Fibroblast of lung (primary cell): Measurements from ENCODE around the gene TTLL11. TPM values are rescaled to one million over a fixed set of nuclear protein-coding genes. Genes with fewer than 3 reads are reported as not detected.
"Not testable (repeated sequence)": the region's sequence is repeated elsewhere in the genome, so short reads cannot be mapped to it uniquely, and the experiment has no call there.

Experiments used
- DNase-seq, 2 donors: peaks; one replicate each; pipeline versions ENCODE4 v3.0.0 to v3.0.0-alpha.2; 2010; ENCODE audit warnings: low read depth in 2 of 2
- H2AFZ ChIP-seq: 2 replicates; pipeline ENCODE4 v1.5.1; 2012; ENCODE audit warnings: low read length, control low read depth, inconsistent platforms
- H3K27ac ChIP-seq: 2 replicates; pipeline ENCODE4 v1.5.1; 2011; ENCODE audit warnings: low read length, control low read depth; ENCODE audit not compliant: insufficient read depth
- H3K27me3 ChIP-seq: 2 replicates; pipeline ENCODE4 v1.5.1; 2011; ENCODE audit warnings: mild to moderate bottlenecking, low read length; ENCODE audit not compliant: control insufficient read depth, insufficient read depth
- H3K36me3 ChIP-seq: 2 replicates; pipeline ENCODE4 v1.5.1; 2011; ENCODE audit warnings: low read length; ENCODE audit not compliant: control insufficient read depth, insufficient read depth
- H3K4me1 ChIP-seq: 2 replicates; pipeline ENCODE4 v1.5.1; 2011; ENCODE audit warnings: low read length; ENCODE audit not compliant: control insufficient read depth, insufficient read depth; ENCODE audit errors: extremely low read depth
- H3K4me2 ChIP-seq: 2 replicates; pipeline ENCODE4 v1.5.1; 2011; ENCODE audit warnings: low read length, control low read depth; ENCODE audit not compliant: insufficient read depth; ENCODE audit errors: extremely low read depth
- H3K4me3 ChIP-seq, 4 experiments: fragments of 200-600 bp in 1 of 4; sonication (generic) in 1 of 4; replicated peaks in 1 of 4; 2 replicates each; pipeline ENCODE4 v1.5.1; 2011 to 2016; ENCODE audit warnings: low read length in 4 of 4, low read depth in 3 of 4, mild to moderate bottlenecking in 3 of 4, control low read depth in 2 of 4, inconsistent platforms in 1 of 4, mixed read lengths in 1 of 4; ENCODE audit not compliant: insufficient read depth in 1 of 4; ENCODE audit errors: control extremely low read depth in 1 of 4
- H3K79me2 ChIP-seq: 2 replicates; pipeline ENCODE4 v1.5.1; 2012; ENCODE audit warnings: mild to moderate bottlenecking, low read length, inconsistent platforms; ENCODE audit not compliant: control insufficient read depth, insufficient read depth
- H3K9ac ChIP-seq: 2 replicates; pipeline ENCODE4 v1.5.1; 2011; ENCODE audit warnings: mild to moderate bottlenecking, low read length, control low read depth; ENCODE audit not compliant: insufficient read depth
- H3K9me3 ChIP-seq: 2 replicates; pipeline ENCODE4 v1.5.1; 2012; ENCODE audit warnings: low read depth, low read length; ENCODE audit not compliant: control insufficient read depth, insufficient read depth
- H4K20me1 ChIP-seq: 2 replicates; pipeline ENCODE4 v1.5.1; 2011; ENCODE audit warnings: low read length; ENCODE audit not compliant: control insufficient read depth, insufficient read depth; ENCODE audit errors: extremely low read depth
- EZH2 ChIP-seq: IDR thresholded peaks from 2 replicates; pipeline ENCODE4 v1.5.1; 2012; ENCODE audit warnings: low read length, control low read depth, mild to moderate bottlenecking; ENCODE audit errors: missing control alignments
- polyA plus RNA-seq, 2 donors: library from polyadenylated mRNA; depleted of rRNA in 1 of 2; stranded (reverse) in 1 of 2; unstranded in 1 of 2; fragments of >200 nt; gene quantifications; 2 replicates each; pipeline ENCODE4 v1.2.1, GENCODE V29; 2011 to 2012; ENCODE audit warnings: missing spikeins in 1 of 2
- total RNA-seq: library from RNA; depleted of rRNA; stranded (reverse); fragments of >200 nt; gene quantifications from 2 replicates; pipeline ENCODE4 v1.2.1, GENCODE V29; 2014
- TF ChIP-seq, protein P1 (sequence below), 2 donors: IDR thresholded peaks in 1 of 2; conservative IDR thresholded peaks in 1 of 2; 1 replicate in 1 of 2; 2 replicates in 1 of 2; pipeline ENCODE4 v1.5.1; 2011 to 2012; ENCODE audit warnings: low read length in 2 of 2, control low read depth in 1 of 2, inconsistent platforms in 1 of 2, low read depth in 1 of 2, mild to moderate bottlenecking in 1 of 2

Gene TTLL11
- total and polyA plus RNA-seq, 2 donors (not counting 1 experiment from before 2014, with no cell fraction given), result 3.9 to 4.8 TPM

DNA sequence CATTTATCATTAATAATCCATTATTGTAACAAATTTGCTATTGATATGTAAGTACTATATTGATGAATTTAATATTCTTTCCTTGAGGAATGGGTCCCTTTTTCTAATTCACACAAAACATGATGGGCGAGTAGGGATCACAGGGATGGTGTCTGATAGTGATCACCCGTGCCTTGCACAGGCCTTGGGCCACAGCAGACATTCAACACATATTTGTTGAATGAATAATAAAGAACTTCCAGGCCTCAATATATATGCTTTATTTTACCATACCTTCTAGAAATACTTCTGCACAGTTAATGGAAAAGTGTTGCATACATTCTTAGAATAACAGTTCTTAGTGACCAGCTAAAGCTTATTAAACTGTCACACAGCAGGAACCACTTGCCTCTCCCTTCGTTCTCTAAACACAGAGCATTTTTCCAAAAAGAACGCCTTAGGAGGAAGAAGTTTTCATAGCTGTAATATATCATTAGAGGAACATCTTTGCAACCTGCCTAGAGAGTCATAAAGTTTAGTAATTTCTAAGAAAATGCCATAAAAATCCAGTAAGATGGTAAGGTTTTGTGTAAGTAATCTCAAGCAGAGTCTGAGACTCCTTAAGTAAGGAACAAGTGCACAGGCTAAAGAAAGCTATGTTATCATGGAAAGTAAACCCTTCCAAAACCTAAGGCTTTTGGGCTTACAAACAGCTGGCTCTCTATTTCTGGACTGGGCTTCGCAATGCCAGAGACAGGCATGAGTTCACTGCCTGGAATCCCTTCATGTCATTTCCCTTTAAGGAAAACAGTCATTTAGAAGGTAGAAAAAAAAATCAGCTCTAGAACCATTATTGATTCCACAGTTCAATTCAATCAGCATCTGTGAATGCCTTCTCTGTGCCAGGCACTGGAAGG, 17.7 kb downstream of the TTLL11 start:
- no peak overlapping the region for H3K4me2 ChIP-seq
- H4K20me1 ChIP-seq, result no peaks in the 10 kb centered on the region
- no peak overlapping the region for H2AFZ ChIP-seq
- H3K36me3 ChIP-seq, result no peaks in the 10 kb centered on the region
- no peaks in the 10 kb centered on the region for H3K4me1 ChIP-seq
- TF ChIP-seq, protein P1, sequence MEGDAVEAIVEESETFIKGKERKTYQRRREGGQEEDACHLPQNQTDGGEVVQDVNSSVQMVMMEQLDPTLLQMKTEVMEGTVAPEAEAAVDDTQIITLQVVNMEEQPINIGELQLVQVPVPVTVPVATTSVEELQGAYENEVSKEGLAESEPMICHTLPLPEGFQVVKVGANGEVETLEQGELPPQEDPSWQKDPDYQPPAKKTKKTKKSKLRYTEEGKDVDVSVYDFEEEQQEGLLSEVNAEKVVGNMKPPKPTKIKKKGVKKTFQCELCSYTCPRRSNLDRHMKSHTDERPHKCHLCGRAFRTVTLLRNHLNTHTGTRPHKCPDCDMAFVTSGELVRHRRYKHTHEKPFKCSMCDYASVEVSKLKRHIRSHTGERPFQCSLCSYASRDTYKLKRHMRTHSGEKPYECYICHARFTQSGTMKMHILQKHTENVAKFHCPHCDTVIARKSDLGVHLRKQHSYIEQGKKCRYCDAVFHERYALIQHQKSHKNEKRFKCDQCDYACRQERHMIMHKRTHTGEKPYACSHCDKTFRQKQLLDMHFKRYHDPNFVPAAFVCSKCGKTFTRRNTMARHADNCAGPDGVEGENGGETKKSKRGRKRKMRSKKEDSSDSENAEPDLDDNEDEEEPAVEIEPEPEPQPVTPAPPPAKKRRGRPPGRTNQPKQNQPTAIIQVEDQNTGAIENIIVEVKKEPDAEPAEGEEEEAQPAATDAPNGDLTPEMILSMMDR (conservative IDR thresholded peaks at IDR 0.05 in 1 of 2, IDR thresholded peaks at IDR 0.05 in 1 of 2; ENCODE audit: low read depth in 1 of 2, low read length in 2 of 2), result no peak
- TF ChIP-seq EZH2, result no peak
- no peak for DNase-seq
- no peak overlapping the region for H3K27ac ChIP-seq
- H3K9ac ChIP-seq, result no peak overlapping the region
- no peaks in the 10 kb centered on the region for H3K79me2 ChIP-seq
- H3K27me3 ChIP-seq, result no peaks in the 10 kb centered on the region
- H3K4me3 ChIP-seq, result no peak overlapping the region
- H3K9me3 ChIP-seq, result no peaks in the 10 kb centered on the region

DNA sequence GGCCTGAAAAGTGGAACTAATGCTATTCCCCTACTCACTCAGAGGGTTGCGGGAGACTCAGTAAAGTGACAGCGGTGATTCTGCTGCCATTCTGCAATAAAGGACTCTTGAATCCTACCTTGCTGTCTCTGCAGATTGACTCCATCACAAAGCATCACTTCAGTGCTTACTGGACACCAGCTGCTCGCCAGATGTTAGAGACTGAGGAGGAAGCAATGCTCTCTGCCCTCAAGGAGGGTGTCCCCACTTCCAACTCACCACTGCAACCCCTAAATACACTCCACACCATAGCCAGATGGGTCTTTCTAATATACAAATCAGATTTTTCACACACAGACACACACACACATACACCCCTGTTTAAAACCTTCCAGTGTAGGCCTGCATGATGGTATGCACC, 21.4 kb downstream of the TTLL11 start:
- no peak overlapping the region for H3K4me2 ChIP-seq
- H3K36me3 ChIP-seq, result no peaks in the 10 kb centered on the region
- no peak for DNase-seq
- no peaks in the 10 kb centered on the region for H3K27me3 ChIP-seq
- H3K27ac ChIP-seq, result no peak overlapping the region
- H3K4me3 ChIP-seq, result no peak overlapping the region
- no peaks in the 10 kb centered on the region for H3K79me2 ChIP-seq
- no peaks in the 10 kb centered on the region for H3K9me3 ChIP-seq
- TF ChIP-seq EZH2, result no peak
- TF ChIP-seq, protein P1 (conservative IDR thresholded peaks at IDR 0.05 in 1 of 2, IDR thresholded peaks at IDR 0.05 in 1 of 2; ENCODE audit: low read depth in 1 of 2, low read length in 2 of 2), result no peak
- no peaks in the 10 kb centered on the region for H3K4me1 ChIP-seq
- no peak overlapping the region for H2AFZ ChIP-seq
- no peak overlapping the region for H3K9ac ChIP-seq
- H4K20me1 ChIP-seq, result no peaks in the 10 kb centered on the region

DNA sequence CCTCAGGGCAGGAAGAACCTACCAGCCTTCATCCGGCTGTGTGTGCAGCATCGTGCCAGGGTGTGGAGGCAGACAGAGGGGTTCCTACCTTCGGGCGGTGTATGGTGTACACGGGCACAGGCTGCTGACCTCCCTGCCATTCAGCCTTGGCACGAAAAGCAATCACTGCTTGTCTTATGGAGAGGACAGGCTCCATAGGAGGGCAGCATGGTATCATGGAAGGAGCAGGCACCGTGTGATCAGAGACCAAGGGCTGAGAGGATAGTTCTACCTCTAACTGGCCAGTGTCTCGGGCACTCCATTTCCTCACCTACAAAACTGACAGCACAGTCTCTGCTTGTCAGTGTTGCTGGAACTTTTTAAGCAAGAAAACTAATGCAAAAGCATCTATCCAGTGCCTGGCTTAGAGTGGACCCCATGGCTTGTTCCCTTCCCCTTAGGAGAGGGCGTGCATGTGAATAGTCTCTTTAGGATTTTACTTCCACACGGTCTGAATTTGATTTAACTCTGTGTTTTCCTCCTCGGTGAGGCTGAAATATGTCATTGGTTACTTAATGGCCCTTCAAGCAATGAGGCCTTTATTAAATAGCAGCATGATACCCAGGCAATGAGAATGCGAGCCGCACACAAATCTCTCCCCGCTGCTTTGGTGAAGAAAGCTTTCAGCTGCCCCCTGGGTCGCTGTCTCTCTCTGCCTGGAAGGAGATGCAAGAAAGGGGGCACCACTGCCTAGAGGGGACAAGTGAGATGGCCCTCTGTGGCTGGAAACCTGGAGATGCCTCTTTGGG, 22.2 kb downstream of the TTLL11 start:
- Histone ChIP-seq H3K27ac (no peak overlapping the region), H3K79me2 (no peaks in the 10 kb centered on the region), H4K20me1 (no peaks in the 10 kb centered on the region), H3K9me3 (no peaks in the 10 kb centered on the region), H3K9ac (no peak overlapping the region), H2AFZ (no peak overlapping the region), H3K4me1 (no peaks in the 10 kb centered on the region), H3K36me3 (no peaks in the 10 kb centered on the region), H3K27me3 (no peaks in the 10 kb centered on the region), H3K4me2 (no peak overlapping the region), H3K4me3 (no peak overlapping the region)
- DNase-seq, result no peak
- TF ChIP-seq, protein P1 (conservative IDR thresholded peaks at IDR 0.05 in 1 of 2, IDR thresholded peaks at IDR 0.05 in 1 of 2; ENCODE audit: low read depth in 1 of 2, low read length in 2 of 2), result no peak
- TF ChIP-seq EZH2, result no peak

DNA sequence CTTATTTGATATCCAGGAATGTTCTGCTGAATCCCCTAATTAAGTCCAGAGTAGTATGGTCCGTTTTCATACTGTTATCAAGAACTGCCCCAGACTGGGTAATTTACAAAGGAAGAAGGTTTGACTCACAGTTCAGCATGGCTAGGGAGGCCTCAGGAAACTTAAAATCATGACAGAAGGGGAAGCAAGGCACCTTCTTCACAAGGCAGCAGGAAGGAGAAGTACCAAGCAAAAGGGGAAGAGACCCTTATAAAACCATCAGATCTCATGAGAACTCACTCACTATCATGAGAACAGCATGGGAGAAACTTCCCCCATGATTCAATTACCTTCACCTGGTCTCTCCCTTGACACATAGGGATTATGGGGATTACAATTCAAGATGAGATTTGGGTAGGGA, 26.4 kb downstream of the TTLL11 start:
- H3K4me2 ChIP-seq, H3K79me2 ChIP-seq, H4K20me1 ChIP-seq, DNase-seq, H3K27ac ChIP-seq, H2AFZ ChIP-seq, H3K27me3 ChIP-seq, H3K9me3 ChIP-seq, H3K36me3 ChIP-seq, H3K4me1 ChIP-seq, H3K9ac ChIP-seq, H3K4me3 ChIP-seq: not testable (repeated sequence)
